GM12864 (cell line): Measurements from ENCODE around the gene TTC6.

Experiments used
- DNase-seq: peaks from one replicate; pipeline ENCODE4 v3.0.0-alpha.2; 2011; ENCODE audit warnings: low read depth
- H3K4me3 ChIP-seq: 2 replicates; pipeline ENCODE4 v1.5.1; 2011; ENCODE audit warnings: mild to moderate bottlenecking, low read depth, low read length, control low read depth
- CTCF ChIP-seq: IDR thresholded peaks from 2 replicates; pipeline ENCODE4 v1.5.1; 2011; ENCODE audit warnings: low read depth, mild to moderate bottlenecking, moderate library complexity, low read length, control low read depth, inconsistent platforms; ENCODE audit errors: missing control alignments

TTC6 gene

GRCh38 chr14:37608649-37609048, 13.2 kb downstream of the TTC6 start:
- DNase-seq, result no peak
- TF ChIP-seq CTCF, result no peak
- no peak overlapping the region for H3K4me3 ChIP-seq

- no peak for TF ChIP-seq CTCF
- no peak for DNase-seq
- H3K4me3 ChIP-seq, result no peak overlapping the region
Observed at GRCh38 chr14:37610945-37611523, 15.6 kb downstream of the TTC6 start.

DNA sequence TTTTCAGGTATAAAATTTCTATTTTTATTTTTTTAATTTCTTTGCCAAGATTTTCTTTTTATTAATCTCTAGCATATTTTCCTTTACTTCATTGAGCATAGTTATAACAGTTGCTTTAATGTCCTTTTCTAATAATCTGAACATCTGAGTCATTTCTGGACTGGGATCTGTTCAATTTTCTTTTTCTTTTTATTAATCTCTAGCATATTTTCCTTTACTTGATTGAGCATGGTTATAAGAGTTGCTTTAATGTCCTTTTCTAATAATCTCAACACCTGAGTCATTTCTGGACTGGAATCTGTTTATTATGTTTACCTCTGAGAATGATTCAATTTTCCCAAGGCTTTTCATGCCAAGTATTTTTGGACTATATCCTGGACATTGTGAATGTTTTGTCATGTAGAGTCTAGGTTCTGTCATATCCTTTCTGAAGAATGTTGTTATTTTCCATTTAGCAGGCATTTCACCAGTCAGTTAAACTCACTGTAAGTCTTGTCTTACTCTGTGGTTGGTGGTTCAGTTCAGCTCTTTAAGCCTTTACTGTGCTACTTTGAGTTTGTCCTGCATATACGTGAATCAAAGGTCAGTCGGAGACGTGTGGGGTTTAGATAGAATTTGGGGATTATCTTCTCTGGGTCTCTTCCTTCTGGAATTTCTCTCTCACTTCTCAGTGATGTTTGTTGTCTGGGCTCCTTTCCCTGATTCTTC, 20.3 kb downstream of the TTC6 start:
- no peak overlapping the region for H3K4me3 ChIP-seq
- TF ChIP-seq CTCF, result no peak

GRCh38 chr14:37616853-37617252, 21.4 kb downstream of the TTC6 start:
- DNase-seq, result no peak
- TF ChIP-seq CTCF, result no peak
- no peak overlapping the region for H3K4me3 ChIP-seq

More for the DNA sequence above, 20.3 kb downstream of the TTC6 start:
- DNase-seq, result no peak

DNA sequence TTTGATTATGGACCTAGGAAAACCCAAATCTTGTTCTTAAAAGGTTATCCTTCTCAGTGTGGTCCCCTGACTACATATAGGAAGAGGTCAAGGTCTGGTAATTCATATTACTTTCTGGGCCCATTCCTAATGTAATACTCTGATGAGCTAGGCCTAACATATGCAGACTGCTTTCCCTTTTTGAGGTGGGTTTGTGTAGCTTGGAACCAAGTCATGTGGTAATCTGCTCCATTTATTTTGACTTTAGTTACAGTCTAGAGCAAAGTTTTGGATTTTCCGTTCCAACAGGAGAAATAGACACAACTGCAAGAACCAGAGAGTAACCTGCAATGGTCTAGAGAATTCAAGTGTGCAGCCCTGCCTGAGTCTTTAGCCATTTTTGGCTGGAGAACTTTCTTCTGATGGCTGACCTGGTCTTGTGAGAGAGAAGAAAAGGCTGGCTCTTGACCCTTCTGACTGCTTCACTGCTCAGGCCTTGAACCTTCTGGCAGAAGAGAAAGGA, 22.5 kb downstream of the TTC6 start:
- DNase-seq, result no peak
- H3K4me3 ChIP-seq, result no peak overlapping the region
- no peak for TF ChIP-seq CTCF

GRCh38 chr14:37618498-37619028, 23.1 kb downstream of the TTC6 start:
- H3K4me3 ChIP-seq, result no peak overlapping the region
- no peak for DNase-seq
- no peak for TF ChIP-seq CTCF
